Measurements from ENCODE around the gene TRMT112. TPM values are rescaled to one million over a fixed set of nuclear protein-coding genes. Genes with fewer than 3 reads are reported as not detected.
A peak's percentile ranks its signal among the peaks of the same experiment; 100 is the strongest.
"Not testable (repeated sequence)": the region's sequence is repeated elsewhere in the genome, so short reads cannot be mapped to it uniquely, and the experiment has no call there.

The TRMT112 gene
- polyA plus RNA-seq, 10 donors = 139 to 214 (median 173) TPM

DNA sequence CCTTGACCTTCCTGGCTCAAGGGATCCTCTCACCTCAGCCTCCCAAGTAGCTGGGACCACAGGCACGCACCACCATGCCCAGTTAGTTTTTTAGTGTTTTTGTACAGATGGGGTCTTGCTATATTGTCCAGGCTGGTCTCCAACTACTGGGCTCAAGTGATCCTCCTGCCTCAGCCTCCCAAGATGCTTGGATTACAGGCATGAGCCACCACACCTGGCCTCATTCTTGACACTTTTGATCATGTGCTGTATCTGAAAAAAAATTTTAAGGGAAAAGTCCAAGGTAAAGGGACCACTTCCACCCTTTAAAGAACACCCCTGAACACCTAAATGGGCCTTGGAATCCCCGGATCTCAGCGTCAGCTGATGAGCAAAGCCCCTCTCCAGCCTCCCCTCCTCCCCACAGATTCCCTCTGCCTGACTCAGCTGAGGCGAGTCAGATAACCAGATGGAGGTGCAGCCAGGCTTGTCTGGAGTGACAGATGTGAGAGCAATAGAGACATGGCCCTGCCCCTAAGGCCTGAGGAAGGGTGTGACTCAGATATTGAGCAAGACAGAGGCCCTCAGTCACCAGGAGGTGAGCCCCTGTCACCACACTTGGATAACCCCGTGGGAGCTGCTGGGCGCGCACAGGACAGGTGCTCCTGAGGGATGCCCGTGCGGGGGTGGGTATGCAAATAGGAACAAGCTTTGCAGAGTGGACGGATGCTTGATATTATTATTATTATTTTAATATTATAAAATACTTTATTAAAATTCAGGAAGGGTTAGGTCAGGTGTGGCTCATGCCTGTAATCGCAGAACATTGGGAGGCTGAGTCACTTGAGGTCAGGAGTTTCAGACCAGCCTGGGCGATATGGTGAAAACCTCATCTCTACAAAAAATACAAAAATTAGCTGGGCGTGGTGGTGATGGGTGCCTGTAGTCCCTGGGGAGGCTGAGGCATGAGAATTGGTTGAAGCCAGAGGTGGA is 17.7 kb upstream of the TRMT112 start:
- DNase-seq = peak in 1 of 3 donors; percentile 89

DNA sequence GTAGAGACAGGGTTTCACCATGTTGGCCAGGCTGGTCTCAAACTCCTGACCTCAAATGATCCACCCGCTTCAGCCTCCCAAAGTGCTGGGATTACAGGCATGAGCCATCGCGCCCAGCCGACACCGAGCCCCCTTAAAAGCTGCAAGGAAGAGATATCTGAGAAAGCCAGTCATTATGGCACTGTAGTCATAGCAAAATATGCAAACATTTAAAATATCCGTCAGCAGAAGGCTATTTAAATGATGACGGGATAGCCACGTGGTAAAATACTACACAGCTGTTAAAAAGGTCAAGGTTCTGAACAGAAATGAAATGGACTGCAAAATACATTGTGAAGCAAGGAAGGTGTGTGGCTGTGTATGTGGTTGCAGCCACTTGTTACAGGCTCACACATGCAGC is 16.2 kb upstream of the TRMT112 start:
- DNase-seq = no peak

DNA sequence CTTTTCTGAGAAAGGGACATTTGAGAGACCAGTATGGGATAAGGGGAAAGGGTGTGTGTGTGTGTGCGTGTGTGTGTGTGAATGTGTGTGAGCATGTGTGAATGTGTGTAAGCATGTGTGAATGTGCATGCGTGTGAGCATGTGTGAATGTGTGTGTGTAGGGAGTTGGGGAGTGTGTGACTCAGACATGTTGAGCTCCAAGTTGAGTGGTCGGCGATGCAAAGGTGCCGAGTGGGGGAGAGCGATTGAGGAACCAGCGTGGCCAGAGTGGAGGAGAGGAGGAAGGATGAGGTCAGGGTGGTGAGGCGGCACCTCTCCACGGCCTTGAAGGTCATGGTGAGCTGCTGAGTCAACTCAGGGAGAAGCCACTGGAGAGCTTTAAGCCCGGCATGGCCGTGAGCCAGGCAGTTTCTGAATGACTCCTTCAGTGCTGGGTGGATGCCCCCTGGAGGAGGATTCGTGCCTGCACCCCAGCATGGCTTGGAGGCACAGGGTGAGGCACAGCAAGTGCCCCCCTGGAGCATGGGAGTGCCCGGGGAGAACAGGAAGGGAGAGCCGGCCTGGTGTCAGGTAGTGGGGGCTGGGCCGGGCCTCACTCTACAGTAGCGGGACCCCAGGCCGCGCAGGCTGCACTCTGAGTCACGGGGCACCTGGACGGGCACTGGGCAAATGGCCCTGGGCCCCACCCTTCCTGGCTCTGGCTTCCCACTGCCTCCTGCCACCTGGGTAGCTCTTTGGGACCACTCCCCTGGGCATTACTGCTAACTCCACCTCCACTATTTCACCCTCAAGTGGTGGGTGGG is 14.4 kb upstream of the TRMT112 start:
- peak in 2 of 3 donors; percentile 48 to 57 for DNase-seq

DNA sequence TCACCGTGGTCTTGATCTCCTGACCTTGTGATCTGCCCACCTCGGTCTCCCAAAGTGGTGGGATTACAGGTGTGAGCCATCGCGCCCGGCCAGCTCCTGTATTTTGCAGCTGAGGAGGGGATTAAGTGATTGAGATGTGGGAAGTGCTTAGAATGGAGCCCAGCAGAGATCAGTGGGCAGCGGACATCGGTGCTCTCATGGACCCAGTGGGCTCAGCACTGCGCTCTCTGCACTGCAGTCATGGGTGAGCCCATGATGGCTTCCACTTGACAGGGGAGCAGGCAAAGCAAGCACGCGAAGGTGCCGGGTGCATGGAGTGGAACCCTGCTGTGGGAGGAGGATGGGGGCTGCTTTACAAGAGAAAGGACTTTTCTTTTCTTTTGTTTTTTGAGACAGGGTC is 13.5 kb upstream of the TRMT112 start:
- DNase-seq = no peak

DNA sequence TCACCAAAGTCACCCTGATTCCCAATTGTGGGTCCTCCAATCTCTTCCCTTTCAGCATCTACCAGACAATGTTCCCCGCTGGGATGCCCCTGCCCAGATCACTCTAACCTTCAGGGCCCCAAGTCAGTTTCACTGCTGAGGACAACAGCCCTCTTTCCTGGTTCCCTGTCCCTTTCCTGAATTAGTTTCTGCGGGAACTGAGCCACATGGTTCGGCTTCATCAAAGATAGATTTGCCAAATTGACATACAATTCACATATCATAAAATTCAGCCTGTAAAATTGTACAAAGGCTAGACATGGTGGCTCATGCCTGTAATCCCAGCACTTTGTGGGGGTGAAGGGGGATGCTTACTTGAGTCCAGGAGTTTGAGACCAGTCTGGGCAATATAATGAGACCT is 10.6 kb upstream of the TRMT112 start:
- no peak for DNase-seq

DNA sequence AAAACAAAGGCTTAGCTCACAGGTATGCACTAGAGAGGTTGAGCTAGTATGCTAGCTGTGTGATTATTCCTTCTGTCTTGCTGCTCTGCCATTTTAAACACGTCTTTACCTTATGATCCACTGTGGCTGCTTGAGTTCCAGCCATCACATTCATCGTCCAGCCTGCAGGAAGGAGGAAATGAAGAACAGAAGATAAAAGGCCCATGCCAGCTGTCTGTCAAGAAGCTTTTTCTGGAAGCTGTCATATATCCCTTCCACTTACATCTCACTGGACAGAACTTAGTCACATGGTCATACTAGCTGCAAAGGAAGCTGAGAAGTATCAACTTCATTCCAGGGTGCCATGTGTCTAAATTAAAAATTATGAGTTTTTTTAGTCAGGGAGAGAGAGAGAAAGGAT is 10.0 kb upstream of the TRMT112 start:
- DNase-seq = no peak

DNA sequence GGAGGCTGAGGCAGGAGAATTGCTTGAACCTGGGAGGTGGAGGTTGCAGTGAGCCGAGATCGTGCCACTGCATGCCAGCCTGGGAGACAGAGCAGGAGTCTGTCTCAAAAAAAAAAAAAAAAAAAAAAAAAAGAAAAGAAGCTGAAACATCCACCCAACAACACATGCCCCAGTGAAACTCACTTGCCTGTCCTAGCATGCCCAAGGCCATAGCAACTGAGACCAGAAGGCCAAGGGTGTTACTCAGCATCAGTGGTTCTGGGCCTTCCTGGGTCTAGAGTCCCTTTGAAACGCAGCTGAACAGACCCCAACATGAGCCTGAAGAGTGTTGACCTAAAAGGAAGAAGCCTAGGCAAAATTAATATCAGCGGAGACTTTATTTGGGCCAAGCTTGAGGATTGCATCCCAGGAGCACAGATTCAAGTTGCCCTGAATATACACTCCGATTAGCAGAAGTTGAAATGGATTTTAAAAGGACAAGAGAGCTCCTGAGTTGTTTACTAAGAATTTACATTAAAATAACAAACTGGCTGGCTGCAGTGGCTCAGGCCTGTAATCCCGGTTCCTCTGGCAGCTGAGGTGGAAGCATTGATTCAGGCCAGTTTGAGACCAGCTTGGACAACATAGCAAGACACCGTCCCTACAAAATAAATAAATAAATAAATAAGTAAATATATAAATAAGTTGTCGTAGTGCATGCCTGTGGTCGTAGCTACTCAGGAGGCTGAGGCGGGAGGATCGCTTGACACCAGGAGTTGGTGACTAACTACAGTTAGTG is 7.5 kb upstream of the TRMT112 start:
- no peak for DNase-seq

DNA sequence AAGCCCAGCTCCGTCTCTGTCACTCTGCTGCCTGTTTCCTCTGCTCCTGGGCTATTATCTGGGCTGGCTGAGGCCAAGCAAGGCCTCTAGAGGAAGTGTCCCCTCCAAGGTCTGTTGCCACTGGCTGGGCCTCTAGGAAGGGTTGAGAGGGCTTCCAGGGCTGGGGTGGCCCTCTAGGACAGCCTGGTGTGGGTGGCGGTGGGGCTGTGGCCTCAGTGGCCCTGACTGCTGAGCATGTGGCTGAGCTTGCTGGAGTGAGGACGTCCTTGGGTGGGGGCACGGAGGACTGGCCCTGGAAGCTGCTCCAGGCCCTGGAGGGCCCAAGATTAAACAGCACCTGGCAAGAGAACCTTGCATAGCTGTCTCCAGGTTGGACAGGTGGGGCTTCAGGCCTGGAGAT is 6.6 kb upstream of the TRMT112 start:
- not testable (repeated sequence) for DNase-seq

DNA sequence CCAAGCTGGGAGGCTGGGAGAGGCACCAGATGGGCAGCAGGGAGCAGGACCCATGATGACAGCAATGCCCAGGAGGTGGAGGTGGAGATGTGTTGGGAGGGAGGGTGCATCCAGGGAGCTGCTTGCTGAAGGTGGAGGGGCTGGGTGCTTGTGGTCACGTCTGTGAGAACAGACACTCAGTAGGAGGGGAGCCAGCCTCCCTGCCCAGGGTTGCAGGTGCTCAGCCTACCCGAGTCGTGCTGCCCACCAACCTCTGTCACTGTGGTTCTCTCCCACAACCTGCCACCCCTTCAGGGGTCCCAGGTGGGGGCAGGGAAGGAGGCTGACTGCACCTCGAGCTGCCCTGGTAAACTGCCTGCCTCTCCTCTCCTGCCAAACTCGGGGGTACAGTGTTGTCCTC is 6.0 kb upstream of the TRMT112 start:
- no peak for DNase-seq

DNA sequence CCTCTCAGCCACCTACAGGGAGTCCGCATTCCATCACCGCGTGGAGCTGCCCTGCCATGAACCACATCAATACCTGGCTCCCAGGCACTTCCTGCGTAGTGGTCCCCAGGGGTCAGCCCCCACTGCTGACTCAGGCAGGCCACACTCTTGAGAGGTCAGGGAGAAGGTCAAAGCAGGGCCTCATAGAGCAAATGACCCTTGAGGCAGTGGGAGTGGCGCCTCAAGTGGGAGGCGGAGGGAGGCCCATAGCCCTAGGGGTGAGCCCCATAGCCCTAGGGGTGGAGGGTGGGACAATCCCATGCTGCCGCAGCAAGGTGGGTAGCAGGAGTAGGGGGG is 5.5 kb upstream of the TRMT112 start:
- no peak for DNase-seq

DNA sequence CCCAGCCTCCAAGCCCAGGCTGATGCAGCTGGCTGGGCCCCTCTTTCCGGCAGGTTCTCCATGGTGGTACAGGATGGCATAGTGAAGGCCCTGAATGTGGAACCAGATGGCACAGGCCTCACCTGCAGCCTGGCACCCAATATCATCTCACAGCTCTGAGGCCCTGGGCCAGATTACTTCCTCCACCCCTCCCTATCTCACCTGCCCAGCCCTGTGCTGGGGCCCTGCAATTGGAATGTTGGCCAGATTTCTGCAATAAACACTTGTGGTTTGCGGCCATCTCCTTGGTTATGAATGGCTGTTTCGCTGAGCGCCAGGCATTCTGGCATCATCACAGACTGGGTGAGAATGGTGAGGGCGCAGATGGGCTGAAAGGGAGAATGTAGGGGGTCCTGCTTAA is 4.2 kb upstream of the TRMT112 start:
- no peak for DNase-seq

DNA sequence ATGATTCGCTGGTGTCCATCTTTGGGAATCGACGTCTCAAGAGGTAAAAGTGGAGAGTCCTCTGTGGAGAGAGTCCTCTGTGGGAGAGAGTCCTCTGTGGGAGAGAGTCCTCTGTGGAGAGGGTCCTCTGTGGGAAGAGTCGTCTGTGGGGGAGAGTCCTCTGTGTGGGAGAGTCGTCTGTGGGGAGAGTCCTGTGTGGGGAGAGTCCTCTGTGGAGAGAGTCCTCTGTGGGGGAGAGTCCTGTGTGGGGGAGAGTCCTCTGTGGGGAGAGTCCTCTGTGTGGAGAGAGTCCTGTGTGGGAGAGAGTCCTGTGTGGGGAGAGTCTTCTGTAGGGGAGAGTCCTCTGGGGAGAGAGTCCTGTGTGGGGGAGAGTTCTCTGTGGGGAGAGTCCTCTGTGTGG is 3.7 kb upstream of the TRMT112 start:
- DNase-seq = no peak

DNA sequence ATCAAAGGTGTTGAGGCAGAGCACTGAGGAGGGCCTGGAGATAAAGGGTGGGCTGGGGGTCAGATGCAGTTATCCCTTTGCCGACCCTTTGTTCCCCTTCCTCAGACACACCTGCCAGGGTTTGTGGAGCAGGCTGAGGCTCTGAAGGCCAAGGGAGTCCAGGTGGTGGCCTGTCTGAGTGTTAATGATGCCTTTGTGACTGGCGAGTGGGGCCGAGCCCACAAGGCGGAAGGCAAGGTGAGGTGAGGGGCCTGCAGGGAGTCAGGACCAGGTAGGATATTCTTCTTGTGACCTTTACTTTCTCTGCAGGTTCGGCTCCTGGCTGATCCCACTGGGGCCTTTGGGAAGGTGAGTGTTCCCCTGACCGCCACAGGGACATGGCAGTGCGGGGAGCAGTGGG is 3.2 kb upstream of the TRMT112 start:
- no peak for DNase-seq

DNA sequence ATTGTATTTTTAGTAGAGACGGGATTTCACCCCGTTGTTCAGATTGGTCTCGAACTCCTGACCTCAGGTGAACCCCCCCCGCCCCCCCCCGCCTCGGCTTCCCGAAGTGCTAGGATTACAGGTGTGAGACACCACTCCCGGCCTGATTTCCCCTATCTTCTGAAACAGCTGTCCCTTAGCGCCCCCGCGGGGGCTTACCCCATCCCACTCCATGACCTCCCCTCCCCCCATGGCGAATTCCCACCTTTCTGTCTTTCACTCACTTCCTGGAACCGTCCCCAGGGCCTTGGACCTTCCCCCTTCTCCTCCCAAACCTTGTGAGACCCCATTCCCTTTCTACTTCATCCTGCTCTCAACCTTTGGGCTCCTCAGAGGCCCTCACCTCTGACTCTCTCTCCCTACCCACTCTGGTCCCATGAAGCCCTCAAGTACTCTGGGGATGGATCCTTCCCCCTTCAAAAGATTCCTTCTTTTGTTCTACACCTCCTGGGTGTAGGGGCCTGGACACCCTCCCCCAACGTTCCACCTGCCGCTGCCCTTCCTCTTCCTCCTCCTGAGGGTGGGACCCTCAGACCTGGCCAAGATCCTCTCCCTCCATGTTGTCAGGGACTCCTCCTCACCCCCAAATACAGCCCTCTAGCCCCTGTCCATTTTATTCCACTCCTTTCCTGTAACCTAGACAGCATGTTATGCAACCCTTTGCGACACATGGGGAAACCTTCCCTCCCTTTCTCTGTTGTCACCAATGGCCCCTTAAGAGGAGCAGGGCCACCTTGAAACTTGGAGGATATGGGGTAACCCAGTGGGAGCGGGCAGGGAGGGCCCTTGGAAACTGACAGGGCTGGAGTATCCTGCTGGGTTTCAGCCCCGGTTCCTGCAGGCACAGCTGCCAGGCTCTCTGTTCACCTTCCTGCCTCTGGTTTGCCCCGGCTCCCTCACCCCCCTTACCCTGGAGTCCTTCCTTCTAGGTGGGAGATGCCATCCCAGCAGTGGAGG is 1.7 kb upstream of the TRMT112 start:
- DNase-seq = no peak

DNA sequence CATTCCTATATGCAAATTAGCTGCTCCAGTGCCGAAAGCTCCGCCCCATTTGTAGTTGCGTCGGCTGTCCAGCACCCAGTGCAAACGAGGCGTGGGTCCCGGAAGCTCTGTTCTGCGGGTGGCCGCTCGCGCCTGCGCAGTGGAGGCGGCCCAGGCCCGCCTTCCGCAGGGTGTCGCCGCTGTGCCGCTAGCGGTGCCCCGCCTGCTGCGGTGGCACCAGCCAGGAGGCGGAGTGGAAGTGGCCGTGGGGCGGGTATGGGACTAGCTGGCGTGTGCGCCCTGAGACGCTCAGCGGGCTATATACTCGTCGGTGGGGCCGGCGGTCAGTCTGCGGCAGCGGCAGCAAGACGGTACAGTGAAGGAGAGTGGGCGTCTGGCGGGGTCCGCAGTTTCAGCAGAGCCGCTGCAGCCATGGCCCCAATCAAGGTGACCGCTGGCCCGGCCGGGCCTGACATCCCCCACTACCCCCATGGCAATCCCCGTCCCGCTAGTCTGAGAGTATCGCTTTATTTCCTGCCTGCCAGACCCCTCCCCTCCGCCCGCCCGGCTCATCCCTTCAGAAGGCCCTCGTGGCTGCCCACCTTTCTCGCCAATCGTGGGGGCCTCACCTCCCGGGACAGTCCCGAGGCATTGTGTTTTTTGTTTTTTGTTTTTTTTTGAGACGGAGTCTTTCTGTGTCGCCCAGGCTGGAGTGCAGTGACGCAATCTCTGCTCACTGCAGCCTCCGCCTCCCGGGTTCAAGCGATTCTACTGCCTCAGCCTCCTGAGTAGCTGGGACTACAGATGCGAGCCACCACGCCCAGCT is 804 bp upstream of the TRMT112 start, which contains the start of gene PRDX5:
Gene PRDX5 (plus strand): TSS at position 161 of the 805 bp plus-strand sequence. CDS start 95 bp downstream, at position 256.
- DNase-seq = peak; percentile 97 to 99 (median 98)

DNA sequence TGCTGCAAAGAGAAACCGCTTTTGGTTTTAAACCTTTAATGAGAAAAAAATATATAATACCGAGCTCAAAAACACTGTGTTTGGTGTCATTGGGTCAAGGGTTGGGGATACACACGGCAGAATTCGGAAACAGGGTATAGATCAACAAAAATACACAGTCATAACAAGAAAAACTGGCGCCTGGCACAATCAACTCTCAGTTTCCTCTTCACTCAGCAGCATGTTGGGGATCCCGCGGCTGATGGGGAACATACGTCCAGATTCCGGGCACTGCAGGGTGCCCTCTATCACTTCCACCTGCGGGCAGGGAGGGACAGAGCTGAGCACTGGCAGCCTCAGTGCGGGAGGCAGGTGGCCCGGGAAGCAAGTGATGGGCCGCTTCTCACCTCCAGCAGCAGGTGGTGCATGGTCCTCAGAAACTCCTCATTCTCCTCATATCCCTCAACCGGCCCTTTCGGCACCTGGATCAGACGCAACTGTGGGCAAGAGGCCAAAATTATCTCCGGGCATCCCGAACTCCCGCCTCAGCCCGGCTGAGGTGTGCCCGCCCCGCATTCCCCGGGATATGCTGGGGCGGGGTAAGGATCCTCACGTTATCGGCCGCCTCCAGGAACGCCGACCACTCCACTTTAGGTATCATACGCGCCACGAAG is 561 bp downstream of the TRMT112 start:
- no peak for DNase-seq

DNA sequence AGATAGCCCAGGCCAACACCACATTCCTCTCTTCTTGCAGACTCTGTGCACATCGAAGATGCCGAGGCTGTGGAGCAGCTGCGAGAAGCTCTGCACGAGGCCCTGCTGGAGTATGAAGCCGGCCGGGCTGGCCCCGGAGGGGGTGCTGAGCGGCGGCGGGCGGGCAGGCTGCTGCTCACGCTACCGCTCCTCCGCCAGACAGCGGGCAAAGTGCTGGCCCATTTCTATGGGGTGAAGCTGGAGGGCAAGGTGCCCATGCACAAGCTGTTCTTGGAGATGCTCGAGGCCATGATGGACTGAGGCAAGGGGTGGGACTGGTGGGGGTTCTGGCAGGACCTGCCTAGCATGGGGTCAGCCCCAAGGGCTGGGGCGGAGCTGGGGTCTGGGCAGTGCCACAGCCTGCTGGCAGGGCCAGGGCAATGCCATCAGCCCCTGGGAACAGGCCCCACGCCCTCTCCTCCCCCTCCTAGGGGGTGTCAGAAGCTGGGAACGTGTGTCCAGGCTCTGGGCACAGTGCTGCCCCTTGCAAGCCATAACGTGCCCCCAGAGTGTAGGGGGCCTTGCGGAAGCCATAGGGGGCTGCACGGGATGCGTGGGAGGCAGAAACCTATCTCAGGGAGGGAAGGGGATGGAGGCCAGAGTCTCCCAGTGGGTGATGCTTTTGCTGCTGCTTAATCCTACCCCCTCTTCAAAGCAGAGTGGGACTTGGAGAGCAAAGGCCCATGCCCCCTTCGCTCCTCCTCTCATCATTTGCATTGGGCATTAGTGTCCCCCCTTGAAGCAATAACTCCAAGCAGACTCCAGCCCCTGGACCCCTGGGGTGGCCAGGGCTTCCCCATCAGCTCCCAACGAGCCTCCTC is 1.5 kb downstream of the TRMT112 start:
- not testable (repeated sequence) for DNase-seq
